Measurements from ENCODE around the gene RAB3GAP2.

GRCh38 chr1:220294846-220295301 lies 22.6 kb upstream of the RAB3GAP2 start:
- TF ChIP-seq POLR2A (IDR thresholded peaks at IDR 0.05) (no peak), CTCF (IDR thresholded peaks at IDR 0.05) (no peak)

Data from uterus (tissue), 2 donors.